NCI-H2081 (cell line): Measurements from ENCODE around the gene SCCPDH.
"Not testable (repeated sequence)": the region's sequence is repeated elsewhere in the genome, so short reads cannot be mapped to it uniquely, and the experiment has no call there.

Source experiments
- DNase-seq, 2 experiments: peaks; one replicate each; lab custom pipeline; 2025; lab: John Stamatoyannopoulos, UW

The SCCPDH gene

GRCh38 chr1:246705368-246705767 is 18.8 kb upstream of the SCCPDH start:
- no peak for DNase-seq

GRCh38 chr1:246708166-246708565 is 16.0 kb upstream of the SCCPDH start:
- no peak for DNase-seq

GRCh38 chr1:246709196-246709595 is 15.0 kb upstream of the SCCPDH start:
- DNase-seq, result no peak

DNA sequence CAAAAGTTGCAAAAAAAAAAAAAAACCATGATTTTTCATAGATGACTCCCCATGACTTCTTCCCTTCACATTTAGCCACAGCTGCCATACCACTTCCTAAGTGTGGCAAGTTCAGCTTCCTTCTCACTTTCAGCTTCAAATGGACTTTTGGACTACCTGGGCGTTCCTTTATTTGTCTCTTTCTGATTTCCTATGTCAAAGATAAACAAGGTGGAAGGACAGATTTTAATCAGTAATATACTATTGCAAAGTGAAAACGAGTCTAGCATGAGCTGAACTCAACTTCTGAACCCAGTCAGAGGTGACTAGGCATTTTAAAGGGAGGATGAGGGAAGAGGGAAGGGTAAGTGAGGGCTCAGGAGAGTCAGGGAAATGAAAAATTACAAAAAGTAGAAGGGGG is 14.4 kb upstream of the SCCPDH start:
- DNase-seq, result no peak

GRCh38 chr1:246711548-246712003 is 12.6 kb upstream of the SCCPDH start:
- DNase-seq, result no peak

- not testable (repeated sequence) for DNase-seq
Measured at GRCh38 chr1:246712428-246712827, 11.8 kb upstream of the SCCPDH start.

DNA sequence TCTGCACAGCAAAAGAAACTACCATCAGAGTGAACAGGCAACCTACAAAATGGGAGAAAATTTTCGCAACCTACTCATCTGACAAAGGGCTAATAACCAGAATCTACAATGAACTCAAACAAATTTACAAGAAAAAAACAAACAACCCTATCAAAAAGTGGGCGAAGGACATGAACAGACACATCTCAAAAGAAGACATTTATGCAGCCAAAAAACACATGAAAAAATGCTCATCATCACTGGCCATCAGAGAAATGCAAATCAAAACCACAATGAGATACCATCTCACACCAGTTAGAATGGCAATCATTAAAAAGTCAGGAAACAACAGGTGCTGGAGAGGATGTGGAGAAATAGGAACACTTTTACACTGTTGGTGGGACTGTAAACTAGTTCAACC is 4.8 kb upstream of the SCCPDH start:
- not testable (repeated sequence) for DNase-seq

- not testable (repeated sequence) for DNase-seq
Measured at GRCh38 chr1:246720814-246721213, 3.4 kb upstream of the SCCPDH start.

- DNase-seq, result no peak
Measured at GRCh38 chr1:246722720-246723119, 1.5 kb upstream of the SCCPDH start.

GRCh38 chr1:246724731-246725095 is 504 bp downstream of the SCCPDH start:
- DNase-seq, result peak; percentile 45 to 79

DNA sequence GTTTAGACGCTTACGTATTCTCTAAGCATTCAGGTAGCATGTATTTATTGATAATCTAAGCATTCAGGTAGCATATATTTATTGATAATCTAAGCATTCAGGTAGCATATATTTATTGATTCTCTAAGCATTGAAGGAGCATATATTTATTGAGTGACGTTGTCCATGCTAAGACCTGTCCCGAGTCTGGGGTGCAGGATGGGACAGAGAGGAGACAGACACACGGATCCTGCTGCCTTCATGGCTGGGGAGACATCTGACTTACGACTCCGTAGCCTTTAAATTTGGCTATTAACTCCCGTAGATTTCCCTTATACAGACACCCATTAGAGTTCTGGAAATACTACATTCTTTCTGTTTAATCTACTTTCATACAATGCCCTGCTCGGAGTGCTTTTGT is 982 bp downstream of the SCCPDH start:
- no peak for DNase-seq

GRCh38 chr1:246726255-246726679 is 2.1 kb downstream of the SCCPDH start:
- no peak for DNase-seq

GRCh38 chr1:246726881-246727280 is 2.7 kb downstream of the SCCPDH start:
- DNase-seq, result no peak

- DNase-seq, result no peak
Measured at GRCh38 chr1:246727594-246727993, 3.4 kb downstream of the SCCPDH start.

DNA sequence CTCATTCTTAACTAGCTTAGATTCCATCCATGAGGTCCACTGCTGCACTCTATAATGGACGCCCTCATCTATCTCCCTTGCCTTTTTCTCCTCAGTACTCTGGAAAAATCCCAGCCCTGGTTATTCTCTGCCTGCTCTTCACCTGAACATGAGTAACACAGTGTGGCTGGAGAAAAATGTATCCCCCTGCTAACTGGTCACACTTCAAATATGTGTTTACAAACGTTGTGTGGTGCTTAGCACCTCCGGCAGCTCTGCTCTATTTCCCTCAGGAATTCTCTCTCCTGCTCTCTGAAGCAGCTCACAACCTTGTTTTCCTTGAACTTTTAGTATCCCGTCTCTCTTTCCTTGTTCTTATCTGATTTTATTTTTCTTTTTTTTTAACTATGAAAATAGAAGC is 4.1 kb downstream of the SCCPDH start:
- DNase-seq, result no peak

DNA sequence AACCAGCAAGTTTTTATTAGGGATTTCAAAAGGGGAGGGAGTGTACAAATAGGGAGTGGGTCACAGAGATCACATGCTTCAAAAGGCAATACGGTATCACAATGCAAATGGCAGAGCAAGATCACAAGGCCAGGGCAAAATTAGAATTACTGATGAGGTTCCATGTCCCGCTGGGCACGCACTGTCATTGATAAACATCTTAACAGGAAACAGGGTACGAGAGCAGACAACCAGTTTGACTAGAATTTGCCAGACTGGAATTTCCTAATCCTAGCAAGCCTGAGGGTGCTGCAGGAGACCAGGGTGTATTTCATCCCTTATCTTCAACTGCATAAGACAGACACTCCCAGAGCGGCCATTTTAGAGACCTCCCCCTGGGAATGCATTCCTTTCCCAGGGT is 4.8 kb downstream of the SCCPDH start:
- not testable (repeated sequence) for DNase-seq

DNA sequence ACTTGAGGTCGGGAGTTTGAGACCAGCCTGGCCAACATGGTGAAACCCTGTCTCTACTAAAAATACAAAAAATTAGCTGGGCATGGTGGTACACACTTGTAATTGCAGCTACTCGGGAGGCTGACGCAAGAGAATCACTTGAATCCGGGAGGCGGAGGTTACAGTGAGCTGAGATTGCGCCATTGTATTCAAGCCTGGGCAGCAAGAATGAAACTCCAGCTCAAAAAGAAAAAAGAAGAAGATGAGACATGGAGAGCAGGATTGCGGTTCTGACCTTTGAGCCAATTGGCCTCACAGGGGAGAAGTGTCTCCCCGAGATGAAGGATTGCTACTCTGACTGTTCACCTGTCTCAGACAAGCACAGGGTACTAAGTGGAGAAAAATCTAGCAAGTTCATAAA is 6.6 kb downstream of the SCCPDH start:
- DNase-seq, result no peak

DNA sequence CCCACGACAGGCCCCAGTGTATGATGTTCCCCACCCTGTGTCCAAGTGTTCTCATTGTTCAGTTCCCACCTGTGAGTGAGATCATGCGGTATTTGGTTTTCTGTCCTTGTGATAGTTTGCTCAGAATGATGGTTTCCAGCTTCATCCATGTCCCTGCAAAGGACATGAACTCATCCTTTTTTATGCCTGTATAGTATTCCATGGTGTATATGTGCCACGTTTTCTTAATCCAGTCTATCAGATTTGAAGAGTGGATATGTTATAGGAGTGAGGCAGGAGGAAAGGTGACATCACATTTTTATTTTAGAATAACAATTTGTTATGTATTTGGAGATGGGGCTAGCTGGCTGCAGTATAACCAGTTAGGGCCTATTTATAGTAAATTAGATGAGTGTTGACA is 7.7 kb downstream of the SCCPDH start:
- DNase-seq, result not testable (repeated sequence)

DNA sequence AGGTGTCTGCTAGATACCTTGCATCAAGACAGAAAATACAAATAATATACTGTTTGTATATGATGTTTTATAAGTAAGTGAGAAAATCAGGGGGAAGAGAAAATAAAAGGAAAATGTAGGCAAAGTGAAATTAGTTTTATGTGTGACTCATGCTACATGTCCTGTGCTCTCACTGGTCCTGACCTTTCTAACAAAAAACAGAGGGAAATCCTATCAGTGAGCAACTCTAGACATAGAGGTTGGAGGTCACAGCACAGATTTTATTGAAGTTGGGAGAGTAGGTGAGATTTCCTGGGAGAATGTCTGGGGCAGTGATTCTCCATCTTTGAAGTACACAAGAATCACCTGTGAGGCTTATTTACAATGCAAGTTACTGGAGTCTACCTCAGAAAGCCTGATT is 9.5 kb downstream of the SCCPDH start:
- DNase-seq, result no peak

DNA sequence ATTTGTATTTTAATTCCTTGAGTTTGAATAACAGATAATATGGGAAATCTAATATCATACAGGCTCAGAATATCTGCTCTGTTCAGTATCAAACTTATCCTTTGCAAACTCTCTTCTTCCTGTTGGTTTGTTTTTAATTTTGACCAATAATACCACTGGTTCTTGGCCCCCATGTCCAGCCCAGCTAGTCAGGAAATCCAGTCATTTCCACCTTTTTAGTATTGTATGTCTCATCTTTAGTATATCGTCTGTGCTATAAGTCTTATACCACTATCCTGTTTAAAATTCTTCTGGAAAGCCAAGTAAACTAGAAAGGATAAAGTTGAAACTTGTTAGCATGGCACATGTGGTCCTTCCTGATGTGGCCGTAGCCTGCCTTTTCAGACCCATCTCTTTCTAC is 10.7 kb downstream of the SCCPDH start:
- no peak for DNase-seq

GRCh38 chr1:246735735-246736134 is 11.5 kb downstream of the SCCPDH start:
- DNase-seq, result no peak

DNA sequence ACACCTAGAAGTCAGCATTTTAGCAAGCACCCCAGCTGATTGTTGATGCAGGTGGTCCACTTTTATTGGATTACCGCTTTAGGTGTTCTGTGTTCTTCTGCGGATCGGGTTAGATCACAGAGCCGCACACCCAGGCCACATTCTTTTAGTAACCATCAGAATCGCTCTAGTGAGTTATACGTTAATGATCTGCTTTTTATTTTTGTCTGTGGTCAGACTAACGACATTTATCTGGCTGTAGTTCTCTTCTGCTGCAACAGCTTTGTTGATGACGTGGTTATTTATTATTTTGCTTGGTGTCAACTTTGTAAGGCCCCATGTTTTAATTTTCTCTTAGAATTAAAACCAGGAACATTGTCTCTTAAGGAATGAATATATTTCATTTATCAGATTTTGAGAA is 18.2 kb downstream of the SCCPDH start:
- no peak for DNase-seq

- not testable (repeated sequence) for DNase-seq
Measured at GRCh38 chr1:246746155-246746554, 21.9 kb downstream of the SCCPDH start.

GRCh38 chr1:246748006-246748405 is 23.8 kb downstream of the SCCPDH start:
- DNase-seq, result no peak

DNA sequence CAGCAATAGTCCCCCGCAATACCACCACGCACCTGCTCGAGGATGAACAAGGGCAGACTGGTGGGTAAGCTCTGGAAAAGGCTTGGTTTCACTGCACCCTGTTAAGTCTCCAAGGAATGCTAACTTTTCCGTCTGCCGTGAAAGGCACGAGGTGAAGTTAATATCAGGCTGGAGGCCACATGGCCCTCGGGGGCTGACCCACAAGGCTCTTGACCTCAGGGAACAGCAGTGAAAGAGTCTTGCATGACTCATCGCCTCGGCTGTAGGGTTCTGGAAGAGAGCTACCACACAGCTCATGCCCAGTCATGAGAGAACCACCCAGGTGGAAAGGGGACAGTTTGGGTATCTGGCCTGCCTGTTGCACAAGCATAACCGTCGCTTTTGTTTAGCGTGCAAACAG is 24.7 kb downstream of the SCCPDH start:
- no peak for DNase-seq
